Testis (tissue), 3 donors: ENCODE measurements around the gene CTSK. TPM values are rescaled to one million over a fixed set of nuclear protein-coding genes. Genes with fewer than 3 reads are reported as not detected.
"Not testable (repeated sequence)": the region's sequence is repeated elsewhere in the genome, so short reads cannot be mapped to it uniquely, and the experiment has no call there.

Source experiments
- DNase-seq: peaks from one replicate; pipeline ENCODE4 v3.0.0-alpha.2; 2019
- H3K27ac ChIP-seq, 2 donors: fragments of 200-600 bp; sonication (generic); one replicate each; pipeline ENCODE4 v1.5.1; 2019
- H3K27me3 ChIP-seq: fragments of 200-600 bp; sonication (generic); one replicate; pipeline ENCODE4 v1.5.1; 2019
- H3K36me3 ChIP-seq: fragments of 200-600 bp; sonication (generic); one replicate; pipeline ENCODE4 v1.5.1; 2017; ENCODE audit warnings: low read depth; ENCODE audit errors: missing control alignments
- H3K4me1 ChIP-seq: fragments of 200-600 bp; sonication (generic); one replicate; pipeline ENCODE4 v1.5.1; 2019
- H3K4me3 ChIP-seq, 2 donors: fragments of 200-600 bp; sonication (generic); one replicate each; pipeline ENCODE4 v1.5.1; 2017 to 2019
- H3K9me3 ChIP-seq: fragments of 200-600 bp; sonication (generic); one replicate; pipeline ENCODE4 v1.5.1; 2017
- POLR2A ChIP-seq: fragments of 450-650 bp; IDR thresholded peaks from one replicate; pipeline ENCODE4 v1.6.1; 2017; ENCODE audit warnings: antibody characterized with exemption, mild to moderate bottlenecking, moderate library complexity
- WGBS, 2 donors: methylation state at CpG; one replicate each; pipeline ENCODE4 v1.1.5; 2018; 5-methylcytosine and 5-hydroxymethylcytosine counted together
- intact Hi-C: fragments of 100-400 bp; cut with DNase I; formaldehyde crosslinking; loops from one replicate; pipeline ENCODE4 v1.15.1; 2023; ENCODE audit warnings: low total_unique reads
- polyA plus RNA-seq: library from polyadenylated mRNA; stranded (reverse); fragments of 350-450 nt; fragmentation: Illumina TruSeq; extraction: RNeasy Lipid Tissue Mini Kit (QIAGEN cat#74804); gene quantifications from one replicate; pipeline ENCODE4 v1.2.3, GENCODE V29; 2014; ENCODE audit warnings: low read depth, low replicate concordance; ENCODE audit not compliant: insufficient read depth
- total RNA-seq, 2 donors: library from RNA; depleted of rRNA; stranded (reverse); fragments of >200 nt; gene quantifications; one replicate each; pipeline ENCODE4 v1.2.3, GENCODE V29; 2016
- TF ChIP-seq, protein P1 (sequence below), 3 experiments: fragments of 450-650 bp in 2 of 3; fragments of 200-600 bp in 1 of 3; sonication (generic) in 1 of 3; IDR thresholded peaks; one replicate each; pipeline ENCODE4 v1.5.1; 2016 to 2019; ENCODE audit warnings: antibody characterized with exemption in 3 of 3, mild to moderate bottlenecking in 2 of 3, moderate library complexity in 1 of 3

Gene CTSK
- total and polyA plus RNA-seq, 3 donors from 2014 or later: 15.4 to 56.9 (median 24.7) TPM

DNA sequence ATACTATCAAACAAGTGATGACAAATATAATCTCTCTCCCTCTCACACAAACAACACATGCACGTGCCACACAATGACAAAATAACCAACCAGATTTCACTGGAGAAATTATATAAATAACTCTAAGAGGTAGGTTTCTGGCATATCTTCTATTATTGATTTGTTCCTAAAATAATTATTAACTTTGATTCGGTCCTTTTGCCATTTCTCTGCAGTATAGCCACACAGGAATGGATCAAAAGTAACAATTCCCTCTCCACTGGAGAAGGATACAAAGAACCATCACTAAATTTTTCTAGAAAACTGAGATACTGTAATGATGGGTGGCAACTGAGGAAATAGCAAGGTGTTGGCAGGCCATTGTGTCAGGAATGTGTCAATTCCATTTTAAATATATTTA is 34.9 kb upstream of the CTSK start:
- Histone ChIP-seq H3K4me3 (no peak overlapping the region), H3K27ac (no peak overlapping the region), H3K27me3 (no peaks in the 10 kb centered on the region), H3K36me3 (no peaks in the 10 kb centered on the region), H3K4me1 (peaks cover 23% of the 10 kb centered on the region), H3K9me3 (no peaks in the 10 kb centered on the region)
- DNase-seq: no peak
- 81 to 83% methylated on average over 2 of the region's 2 CpGs for WGBS, 2 donors
- intact Hi-C loops: no loop called here
- TF ChIP-seq, protein P1, sequence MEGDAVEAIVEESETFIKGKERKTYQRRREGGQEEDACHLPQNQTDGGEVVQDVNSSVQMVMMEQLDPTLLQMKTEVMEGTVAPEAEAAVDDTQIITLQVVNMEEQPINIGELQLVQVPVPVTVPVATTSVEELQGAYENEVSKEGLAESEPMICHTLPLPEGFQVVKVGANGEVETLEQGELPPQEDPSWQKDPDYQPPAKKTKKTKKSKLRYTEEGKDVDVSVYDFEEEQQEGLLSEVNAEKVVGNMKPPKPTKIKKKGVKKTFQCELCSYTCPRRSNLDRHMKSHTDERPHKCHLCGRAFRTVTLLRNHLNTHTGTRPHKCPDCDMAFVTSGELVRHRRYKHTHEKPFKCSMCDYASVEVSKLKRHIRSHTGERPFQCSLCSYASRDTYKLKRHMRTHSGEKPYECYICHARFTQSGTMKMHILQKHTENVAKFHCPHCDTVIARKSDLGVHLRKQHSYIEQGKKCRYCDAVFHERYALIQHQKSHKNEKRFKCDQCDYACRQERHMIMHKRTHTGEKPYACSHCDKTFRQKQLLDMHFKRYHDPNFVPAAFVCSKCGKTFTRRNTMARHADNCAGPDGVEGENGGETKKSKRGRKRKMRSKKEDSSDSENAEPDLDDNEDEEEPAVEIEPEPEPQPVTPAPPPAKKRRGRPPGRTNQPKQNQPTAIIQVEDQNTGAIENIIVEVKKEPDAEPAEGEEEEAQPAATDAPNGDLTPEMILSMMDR (IDR thresholded peaks at IDR 0.05): no peak
- no peak for TF ChIP-seq POLR2A

DNA sequence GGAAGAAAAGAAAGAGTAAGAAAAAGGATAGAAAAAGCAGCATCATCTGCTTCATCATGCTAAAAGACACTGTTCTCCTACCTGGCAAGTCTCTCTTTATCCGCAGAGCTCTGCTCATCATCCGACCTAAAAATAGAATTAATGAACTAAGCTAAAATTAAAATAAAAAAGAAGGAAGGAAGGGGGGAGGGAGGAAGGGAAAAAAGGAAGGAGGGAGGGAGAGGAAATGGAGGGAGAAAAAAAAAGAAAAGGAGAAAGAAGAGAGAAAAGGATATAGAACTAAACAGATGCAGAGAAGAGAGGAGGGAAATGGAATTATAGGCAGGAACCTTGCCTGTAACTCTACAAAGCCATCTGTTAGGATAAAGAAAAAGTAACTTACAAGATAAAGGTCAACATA is 34.3 kb upstream of the CTSK start:
- intact Hi-C loops: no loop called here
- 44 to 58% methylated on average over 2 of the region's 2 CpGs for WGBS, 2 donors
- H3K27ac ChIP-seq: peak overlapping the region in 1 of 2 donors; percentile 26
- H3K4me1 ChIP-seq: peaks cover 17% of the 10 kb centered on the region
- TF ChIP-seq, protein P1 (IDR thresholded peaks at IDR 0.05): no peak
- no peak for TF ChIP-seq POLR2A
- DNase-seq: no peak
- H3K4me3 ChIP-seq: no peak overlapping the region
- no peaks in the 10 kb centered on the region for H3K36me3 ChIP-seq
- H3K9me3 ChIP-seq: no peaks in the 10 kb centered on the region
- H3K27me3 ChIP-seq: no peaks in the 10 kb centered on the region

DNA sequence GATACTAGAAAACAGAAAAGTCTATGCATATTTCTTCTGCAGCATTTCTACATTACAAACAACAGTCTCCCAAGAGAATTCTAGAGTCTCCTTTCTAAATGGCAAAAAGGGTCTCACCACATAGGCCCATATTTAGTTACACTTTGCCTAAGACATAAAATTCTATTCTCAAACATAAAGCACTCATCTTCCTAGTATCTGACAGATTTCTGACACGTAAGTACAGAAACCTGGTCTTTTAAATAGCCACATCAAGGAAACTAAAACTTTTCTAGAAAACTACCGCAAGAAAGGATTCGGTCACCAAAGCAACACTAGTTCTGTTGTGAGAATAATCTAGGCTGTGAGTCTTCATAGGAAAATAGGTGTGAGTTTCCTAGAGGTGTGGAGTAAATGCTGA is 33.6 kb upstream of the CTSK start:
- no peak for DNase-seq
- Histone ChIP-seq H3K27me3 (no peaks in the 10 kb centered on the region), H3K9me3 (no peaks in the 10 kb centered on the region), H3K4me1 (peaks cover 17% of the 10 kb centered on the region), H3K4me3 (no peak overlapping the region), H3K27ac (peak overlapping the region in 1 of 2 donors; percentile 26), H3K36me3 (no peaks in the 10 kb centered on the region)
- intact Hi-C loops: no loop called here
- 87 to 91% methylated on average over 3 of the region's 3 CpGs for WGBS, 2 donors
- TF ChIP-seq, protein P1 (IDR thresholded peaks at IDR 0.05): no peak
- TF ChIP-seq POLR2A: no peak

DNA sequence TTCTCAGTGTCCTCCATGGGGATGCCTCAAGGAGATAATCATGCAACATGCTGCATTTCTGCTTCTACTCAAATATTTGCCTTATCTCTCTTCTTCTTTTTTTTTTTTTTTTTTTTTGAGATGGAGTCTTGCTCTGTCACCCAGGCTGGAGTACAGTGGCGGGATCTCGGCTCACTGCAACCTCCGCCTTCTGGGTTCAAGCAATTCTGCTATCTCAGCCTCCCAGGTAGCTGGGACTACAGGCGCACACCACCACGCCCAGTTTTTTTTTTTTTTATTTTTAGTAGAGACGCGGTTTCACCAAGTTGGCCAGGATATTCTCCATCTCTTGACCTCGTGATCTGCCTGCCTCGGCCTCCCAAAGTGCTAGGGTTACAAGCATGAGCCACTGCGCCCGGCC is 32.8 kb upstream of the CTSK start:
- H3K36me3 ChIP-seq, intact Hi-C loops, H3K27me3 ChIP-seq, DNase-seq, H3K9me3 ChIP-seq, H3K4me3 ChIP-seq: not testable (repeated sequence)
- Histone ChIP-seq H3K27ac (peak overlapping the region in 1 of 2 donors; percentile 26), H3K4me1 (peaks cover 25% of the 10 kb centered on the region)
- WGBS, 2 donors: 66 to 69% methylated on average over 10 to 11 of the region's 11 CpGs

DNA sequence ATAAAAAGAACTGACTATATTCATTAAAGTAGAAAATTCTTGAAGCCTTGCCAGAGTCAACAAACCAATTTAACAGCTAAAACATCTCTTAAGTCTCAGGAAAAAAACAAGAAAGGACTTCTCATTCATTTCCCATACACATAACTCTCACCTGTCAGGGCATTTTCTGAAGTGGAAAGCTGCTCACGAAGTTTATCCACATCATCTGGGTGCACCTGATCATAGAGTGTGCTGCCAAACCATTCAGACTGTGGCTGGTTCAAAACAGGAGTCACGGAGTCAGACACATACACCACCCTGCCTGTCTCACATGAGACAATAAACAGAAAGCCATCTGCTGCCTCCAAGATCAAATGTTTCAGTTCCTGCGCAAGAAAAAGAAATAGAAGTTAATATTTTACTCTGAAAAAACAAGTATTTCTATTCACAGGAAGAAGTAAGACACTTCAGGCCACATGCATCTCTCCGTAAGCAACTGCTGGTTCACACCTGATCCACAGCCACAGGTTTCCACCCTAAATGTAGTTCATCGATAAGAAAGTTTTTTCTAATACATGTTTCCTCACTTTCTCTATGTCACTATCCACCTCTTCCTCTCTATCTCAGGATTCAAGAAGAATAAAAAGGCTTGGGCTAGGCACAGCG is 28.2 kb upstream of the CTSK start:
- TF ChIP-seq POLR2A: no peak
- TF ChIP-seq, protein P1 (IDR thresholded peaks at IDR 0.05): no peak
- Histone ChIP-seq H3K36me3 (no peaks in the 10 kb centered on the region), H3K27ac (peak overlapping the region in 1 of 2 donors; percentile 13), H3K4me1 (peaks cover 14% of the 10 kb centered on the region), H3K9me3 (no peaks in the 10 kb centered on the region), H3K4me3 (no peak overlapping the region), H3K27me3 (no peaks in the 10 kb centered on the region)
- WGBS, 2 donors: 75 to 78% methylated on average over 6 of the region's 6 CpGs
- peak; percentile 32 for DNase-seq
- intact Hi-C loops: no loop called here

DNA sequence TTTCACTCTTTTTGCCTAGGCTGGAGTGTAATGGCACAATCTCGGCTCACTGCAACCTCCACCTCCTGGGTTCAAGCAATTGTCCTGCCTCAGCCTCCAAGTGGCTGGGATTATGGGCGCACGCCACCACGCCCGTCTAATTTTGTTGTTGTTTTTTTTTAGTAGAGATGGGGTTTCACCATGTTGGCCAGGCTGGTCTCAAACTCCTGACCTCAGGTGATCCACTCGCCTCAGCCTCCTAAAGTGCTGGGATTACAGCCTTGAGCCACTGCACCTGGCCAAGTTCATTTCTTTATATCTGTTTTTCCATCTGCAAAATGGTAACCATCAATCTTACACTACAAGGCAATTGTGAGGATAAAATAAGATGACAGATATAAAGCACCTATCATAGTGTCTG is 25.9 kb upstream of the CTSK start:
- intact Hi-C loops, H3K36me3 ChIP-seq, H3K27me3 ChIP-seq, H3K4me3 ChIP-seq, H3K9me3 ChIP-seq, DNase-seq, H3K27ac ChIP-seq: not testable (repeated sequence)
- 92 to 97% methylated on average over 6 of the region's 6 CpGs for WGBS, 2 donors
- H3K4me1 ChIP-seq: peaks cover 10% of the 10 kb centered on the region
